Activated T-cell treated with anti-CD3 and anti-CD28 coated beads for 24 hours (primary cell): ENCODE results near the gene R3HDM1.
A peak's percentile ranks its signal among the peaks of the same experiment; 100 is the strongest.
"Not testable (repeated sequence)": the region's sequence is repeated elsewhere in the genome, so short reads cannot be mapped to it uniquely, and the experiment has no call there.

Experiments
- DNase-seq: peaks from one replicate; pipeline ENCODE4 v3.0.0-alpha.2; 2020; ENCODE audit warnings: low read depth

R3HDM1 gene

GRCh38 chr2:135531231-135532197 is at the start of gene R3HDM1:
R3HDM1 (plus strand) TSS chr2:135531484; CDS start chr2:135604846, 73,362 bp downstream.
- peak; percentile 95 for DNase-seq

- no peak for DNase-seq
These were observed 45.8 kb upstream of the R3HDM1 start for GRCh38 chr2:135485441-135485840.

- no peak for DNase-seq
These were observed 40.9 kb upstream of the R3HDM1 start for GRCh38 chr2:135490376-135490775.

- DNase-seq = no peak
These were observed 36.8 kb upstream of the R3HDM1 start for GRCh38 chr2:135494503-135494902.

GRCh38 chr2:135494917-135495316 is 36.4 kb upstream of the R3HDM1 start:
- no peak for DNase-seq

GRCh38 chr2:135498588-135498987 is 32.7 kb upstream of the R3HDM1 start:
- DNase-seq = not testable (repeated sequence)

GRCh38 chr2:135504811-135505210 is 26.5 kb upstream of the R3HDM1 start:
- no peak for DNase-seq

- no peak for DNase-seq
These were observed 20.7 kb upstream of the R3HDM1 start for GRCh38 chr2:135510577-135510976.

GRCh38 chr2:135512099-135512498 is 19.2 kb upstream of the R3HDM1 start:
- no peak for DNase-seq

GRCh38 chr2:135525786-135526185 is 5.5 kb upstream of the R3HDM1 start:
- DNase-seq = no peak

- no peak for DNase-seq
These were observed 3.3 kb upstream of the R3HDM1 start for GRCh38 chr2:135528006-135528405.

GRCh38 chr2:135530313-135531230 is 712 bp upstream of the R3HDM1 start, which contains the start of gene ZRANB3:
ZRANB3 (minus strand) TSS chr2:135531218.
- peak; percentile 92 for DNase-seq

- no peak for DNase-seq
These were observed 1.3 kb downstream of the R3HDM1 start for GRCh38 chr2:135532581-135532980.

GRCh38 chr2:135533545-135533944 is 2.3 kb downstream of the R3HDM1 start:
- not testable (repeated sequence) for DNase-seq

GRCh38 chr2:135546436-135546835 is 15.2 kb downstream of the R3HDM1 start:
- no peak for DNase-seq

- DNase-seq = no peak
These were observed 16.0 kb downstream of the R3HDM1 start for GRCh38 chr2:135547311-135547710.

- no peak for DNase-seq
These were observed 20.1 kb downstream of the R3HDM1 start for GRCh38 chr2:135551356-135551755.

- DNase-seq = no peak
These were observed 21.6 kb downstream of the R3HDM1 start for GRCh38 chr2:135552887-135553286.

GRCh38 chr2:135555311-135555710 is 24.0 kb downstream of the R3HDM1 start:
- DNase-seq = no peak

- DNase-seq = no peak
These were observed 26.2 kb downstream of the R3HDM1 start for GRCh38 chr2:135557530-135557929.

- DNase-seq = no peak
These were observed 30.6 kb downstream of the R3HDM1 start for GRCh38 chr2:135561925-135562324.

- no peak for DNase-seq
These were observed 32.5 kb downstream of the R3HDM1 start for GRCh38 chr2:135563793-135564192.
